Smooth muscle cell (in vitro differentiated cells): Measurements from ENCODE around the gene APOBEC4. TPM values are rescaled to one million over a fixed set of nuclear protein-coding genes. Genes with fewer than 3 reads are reported as not detected.

Source experiments
- DNase-seq: peaks from one replicate; lab custom pipeline; 2025; ENCODE audit not compliant: unreplicated experiment; lab: John Stamatoyannopoulos, UW
- H2AFZ ChIP-seq: fragments of 200-600 bp; sonication (generic); 2 replicates; pipeline ENCODE4 v1.6.0; 2016; ENCODE audit warnings: antibody characterized with exemption, low read depth, mild to moderate bottlenecking
- H3F3A ChIP-seq: fragments of 200-600 bp; sonication (generic); 2 replicates; pipeline ENCODE4 v1.6.0; 2017; ENCODE audit warnings: antibody characterized with exemption, low read depth
- H3K27ac ChIP-seq: fragments of 200-600 bp; sonication (generic); 2 replicates; pipeline ENCODE4 v1.5.1; 2016; ENCODE audit warnings: low read depth, mild to moderate bottlenecking
- H3K27me3 ChIP-seq: fragments of 200-600 bp; sonication (generic); 2 replicates; pipeline ENCODE4 v1.6.1; 2016; ENCODE audit warnings: low read depth, mild to moderate bottlenecking
- H3K36me3 ChIP-seq: fragments of 200-600 bp; sonication (generic); 2 replicates; pipeline ENCODE4 v1.5.1; 2016; ENCODE audit warnings: low read depth
- H3K4me1 ChIP-seq: fragments of 200-600 bp; sonication (generic); 2 replicates; pipeline ENCODE4 v1.5.1; 2016; ENCODE audit warnings: low read depth
- H3K4me2 ChIP-seq: fragments of 200-600 bp; sonication (generic); 2 replicates; pipeline ENCODE4 v1.6.0; 2016; ENCODE audit warnings: mild to moderate bottlenecking
- H3K4me3 ChIP-seq: fragments of 200-600 bp; sonication (generic); 2 replicates; pipeline ENCODE4 v1.5.1; 2016; ENCODE audit warnings: mild to moderate bottlenecking
- H3K79me2 ChIP-seq: fragments of 200-600 bp; sonication (generic); 2 replicates; pipeline ENCODE4 v1.6.0; 2016; ENCODE audit warnings: low read depth, mild to moderate bottlenecking
- H3K9ac ChIP-seq: fragments of 200-600 bp; sonication (generic); 2 replicates; pipeline ENCODE4 v1.6.0; 2016; ENCODE audit warnings: low read depth
- H3K9me3 ChIP-seq: fragments of 200-600 bp; sonication (generic); replicated peaks from 2 replicates; pipeline ENCODE4 v1.5.1; 2016; ENCODE audit warnings: low read depth
- H4K20me1 ChIP-seq: fragments of 200-600 bp; sonication (generic); 2 replicates; pipeline ENCODE4 v1.6.0; 2016; ENCODE audit warnings: low read depth
- WGBS: methylation state at CpG from one replicate; pipeline ENCODE4 v1.1.7; 2016; ENCODE audit warnings: low lambda C conversion rate; 5-methylcytosine and 5-hydroxymethylcytosine counted together
- polyA plus RNA-seq: library from polyadenylated mRNA; unstranded; fragments of >200 nt; fragmentation: Nextera tagmentation; extraction: Ambion mirVana; gene quantifications from 2 replicates; pipeline ENCODE4 v1.2.1, GENCODE V29; 2016
- total RNA-seq: library from RNA; depleted of rRNA; stranded (reverse); fragments of >200 nt; gene quantifications from 2 replicates; pipeline ENCODE4 v1.2.3, GENCODE V29; 2014
- TF ChIP-seq, protein P1 (sequence below): fragments of 200-600 bp; sonication (generic); IDR thresholded peaks from 2 replicates; pipeline ENCODE4 v1.5.1; 2017; ENCODE audit warnings: borderline replicate concordance, mild to moderate bottlenecking, antibody characterized with exemption; ENCODE audit not compliant: insufficient read depth, poor library complexity, severe bottlenecking

The APOBEC4 gene
- total and polyA plus RNA-seq, 2 experiments from 2014 or later: not detected

- Histone ChIP-seq H3K4me1 (no peaks in the 10 kb centered on the region), H3K36me3 (no peaks in the 10 kb centered on the region), H2AFZ (no peak overlapping the region), H3K27ac (no peak overlapping the region), H3F3A (no peaks in the 10 kb centered on the region), H3K9ac (no peak overlapping the region), H3K4me2 (no peak overlapping the region), H3K79me2 (no peaks in the 10 kb centered on the region), H3K9me3 (no peaks in the 10 kb centered on the region), H3K27me3 (no peaks in the 10 kb centered on the region), H3K4me3 (no peak overlapping the region), H4K20me1 (no peaks in the 10 kb centered on the region)
- TF ChIP-seq, protein P1, sequence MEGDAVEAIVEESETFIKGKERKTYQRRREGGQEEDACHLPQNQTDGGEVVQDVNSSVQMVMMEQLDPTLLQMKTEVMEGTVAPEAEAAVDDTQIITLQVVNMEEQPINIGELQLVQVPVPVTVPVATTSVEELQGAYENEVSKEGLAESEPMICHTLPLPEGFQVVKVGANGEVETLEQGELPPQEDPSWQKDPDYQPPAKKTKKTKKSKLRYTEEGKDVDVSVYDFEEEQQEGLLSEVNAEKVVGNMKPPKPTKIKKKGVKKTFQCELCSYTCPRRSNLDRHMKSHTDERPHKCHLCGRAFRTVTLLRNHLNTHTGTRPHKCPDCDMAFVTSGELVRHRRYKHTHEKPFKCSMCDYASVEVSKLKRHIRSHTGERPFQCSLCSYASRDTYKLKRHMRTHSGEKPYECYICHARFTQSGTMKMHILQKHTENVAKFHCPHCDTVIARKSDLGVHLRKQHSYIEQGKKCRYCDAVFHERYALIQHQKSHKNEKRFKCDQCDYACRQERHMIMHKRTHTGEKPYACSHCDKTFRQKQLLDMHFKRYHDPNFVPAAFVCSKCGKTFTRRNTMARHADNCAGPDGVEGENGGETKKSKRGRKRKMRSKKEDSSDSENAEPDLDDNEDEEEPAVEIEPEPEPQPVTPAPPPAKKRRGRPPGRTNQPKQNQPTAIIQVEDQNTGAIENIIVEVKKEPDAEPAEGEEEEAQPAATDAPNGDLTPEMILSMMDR: no peak
- DNase-seq: no peak
- WGBS: 100% methylated on average over 3 of the region's 3 CpGs
Observed at GRCh38 chr1:183653462-183653794, 312 bp upstream of the APOBEC4 start.

GRCh38 chr1:183652107-183652506 is 1.0 kb downstream of the APOBEC4 start:
- H3K36me3 ChIP-seq: no peaks in the 10 kb centered on the region
- no peaks in the 10 kb centered on the region for H3K4me1 ChIP-seq
- H3K4me2 ChIP-seq: no peak overlapping the region
- no peak for DNase-seq
- no peak overlapping the region for H3K4me3 ChIP-seq
- no peaks in the 10 kb centered on the region for H3K27me3 ChIP-seq
- no peaks in the 10 kb centered on the region for H3K79me2 ChIP-seq
- no peaks in the 10 kb centered on the region for H3K9me3 ChIP-seq
- H4K20me1 ChIP-seq: no peaks in the 10 kb centered on the region
- 93% methylated on average over 1 of the region's 1 CpG for WGBS
- H3K27ac ChIP-seq: no peak overlapping the region
- no peak overlapping the region for H3K9ac ChIP-seq
- no peak overlapping the region for H2AFZ ChIP-seq
- TF ChIP-seq, protein P1: no peak
- H3F3A ChIP-seq: no peaks in the 10 kb centered on the region

- no peaks in the 10 kb centered on the region for H3K79me2 ChIP-seq
- H3K4me3 ChIP-seq: no peak overlapping the region
- TF ChIP-seq, protein P1: no peak
- H3K9me3 ChIP-seq: no peaks in the 10 kb centered on the region
- H3K27me3 ChIP-seq: no peaks in the 10 kb centered on the region
- H3K36me3 ChIP-seq: no peaks in the 10 kb centered on the region
- DNase-seq: no peak
- H3K27ac ChIP-seq: no peak overlapping the region
- no peaks in the 10 kb centered on the region for H4K20me1 ChIP-seq
- no peaks in the 10 kb centered on the region for H3K4me1 ChIP-seq
- no peak overlapping the region for H3K4me2 ChIP-seq
- H3F3A ChIP-seq: no peaks in the 10 kb centered on the region
- 88% methylated on average over 5 of the region's 5 CpGs for WGBS
- H3K9ac ChIP-seq: no peak overlapping the region
- no peak overlapping the region for H2AFZ ChIP-seq
Observed at GRCh38 chr1:183651612-183652011, 1.5 kb downstream of the APOBEC4 start.

GRCh38 chr1:183648042-183648441 is 5.1 kb downstream of the APOBEC4 start:
- Histone ChIP-seq H3K4me3 (no peak overlapping the region), H3K79me2 (no peaks in the 10 kb centered on the region), H3K4me2 (no peak overlapping the region), H3K4me1 (no peaks in the 10 kb centered on the region), H2AFZ (no peak overlapping the region), H3K36me3 (no peaks in the 10 kb centered on the region), H3K27ac (no peak overlapping the region), H4K20me1 (no peaks in the 10 kb centered on the region), H3F3A (no peaks in the 10 kb centered on the region), H3K9me3 (no peaks in the 10 kb centered on the region), H3K27me3 (no peaks in the 10 kb centered on the region), H3K9ac (no peak overlapping the region)
- TF ChIP-seq, protein P1: no peak
- 97% methylated on average over 8 of the region's 8 CpGs for WGBS
- DNase-seq: no peak
